Mesothelial cell of epicardium (in vitro differentiated cells): ENCODE data around the gene TNK2. TPM values are rescaled to one million over a fixed set of nuclear protein-coding genes. Genes with fewer than 3 reads are reported as not detected.

Source experiments
- DNase-seq, 2 experiments: peaks; one replicate each; pipeline ENCODE4 v3.0.0; 2021; ENCODE audit warnings: low spot score in 2 of 2; ENCODE audit not compliant: unreplicated experiment in 2 of 2
- H3K27ac Mint-ChIP-seq: 2 replicates; pipeline ENCODE4 v1.8.0; 2021; ENCODE audit warnings: mixed read lengths
- H3K27me3 Mint-ChIP-seq: 2 replicates; pipeline ENCODE4 v1.8.0; 2021; ENCODE audit warnings: low read depth, mixed read lengths
- H3K36me3 Mint-ChIP-seq: 2 replicates; pipeline ENCODE4 v1.8.0; 2021; ENCODE audit warnings: mixed read lengths
- H3K4me1 Mint-ChIP-seq: 2 replicates; pipeline ENCODE4 v1.8.0; 2021; ENCODE audit warnings: mixed read lengths
- H3K4me3 Mint-ChIP-seq: 2 replicates; pipeline ENCODE4 v1.8.0; 2021; ENCODE audit warnings: mild to moderate bottlenecking, moderate library complexity, mixed read lengths
- H3K9me3 Mint-ChIP-seq: 2 replicates; pipeline ENCODE4 v1.8.0; 2021; ENCODE audit warnings: mixed read lengths
- total RNA-seq: library from RNA; stranded (reverse); gene quantifications from 3 replicates; pipeline ENCODE4 v1.2.1, GENCODE V29; 2021
- TF ChIP-seq, protein P1 (sequence below): fragments of 200-600 bp; sonication (generic); IDR thresholded peaks from one replicate; pipeline ENCODE4 v1.5.0; 2021; ENCODE audit warnings: antibody characterized with exemption; ENCODE audit not compliant: unreplicated experiment

The TNK2 gene
- total RNA-seq, 1 donor from 2014 or later = 49.1 TPM

DNA sequence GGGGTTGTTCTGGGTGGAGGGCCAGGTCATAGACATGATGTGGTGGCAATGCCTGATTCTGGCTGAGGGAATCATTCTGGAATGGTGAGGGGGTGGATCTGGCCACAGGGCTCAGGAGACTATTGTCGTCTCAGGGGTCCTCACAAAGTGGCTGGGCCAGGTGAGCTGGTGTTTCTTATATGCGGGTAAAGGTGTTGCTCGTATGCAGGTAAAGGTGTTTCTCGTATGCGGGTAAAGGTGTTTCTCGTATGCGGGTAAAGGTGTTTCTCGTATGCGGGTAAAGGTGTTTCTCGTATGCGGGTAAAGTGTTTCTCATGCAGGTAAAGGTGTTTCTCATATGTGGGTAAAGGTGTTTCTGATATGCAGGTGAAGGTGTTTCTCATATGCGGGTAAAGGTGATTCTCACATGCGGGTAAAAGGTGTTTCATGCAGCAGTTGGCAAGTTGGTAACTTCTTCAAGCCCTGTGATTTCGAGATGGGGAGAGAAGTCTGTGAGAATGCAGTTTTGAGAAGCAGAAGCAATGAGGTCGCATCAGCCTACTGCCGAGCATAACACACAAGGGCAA, 86.1 kb downstream of the TNK2 start:
- H3K4me3 Mint-ChIP-seq = no peak overlapping the region
- no peak overlapping the region for H3K27ac Mint-ChIP-seq

DNA sequence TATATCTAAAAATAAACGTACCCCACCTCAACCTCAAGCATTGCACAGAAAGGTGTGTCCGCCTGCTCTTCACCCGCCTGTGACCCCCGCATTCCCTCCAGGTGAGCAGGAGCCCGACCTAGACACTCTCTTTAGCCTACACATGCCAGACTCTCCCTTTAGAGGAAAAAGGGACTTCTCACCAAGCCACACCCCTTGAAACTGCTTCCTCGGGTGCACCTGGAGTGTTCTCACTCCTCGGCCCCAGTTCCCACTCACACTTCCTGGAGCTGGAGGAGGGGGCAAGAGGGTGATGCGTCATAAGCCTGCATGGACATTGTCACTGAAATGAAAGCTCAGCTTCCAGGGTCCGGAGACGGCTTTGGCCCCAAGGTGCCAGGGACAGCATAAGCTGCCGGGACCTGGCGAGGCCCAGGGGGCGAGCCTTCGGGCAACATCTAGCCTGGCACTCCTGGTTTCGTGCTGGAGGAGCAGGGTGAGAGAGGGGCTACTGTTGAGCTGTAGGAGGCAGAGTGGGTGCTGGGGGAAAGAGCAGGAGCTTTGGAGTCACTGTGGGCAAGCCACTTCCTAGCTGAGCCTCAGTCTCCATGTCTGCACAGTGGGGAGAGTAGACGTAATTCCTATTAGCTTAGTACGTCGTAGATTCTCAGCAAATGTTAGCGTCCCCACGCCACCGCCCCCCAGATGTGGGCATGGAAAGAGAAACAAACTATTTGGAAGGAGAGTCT, 86.8 kb downstream of the TNK2 start:
- DNase-seq = no peak
- no peak overlapping the region for H3K4me3 Mint-ChIP-seq
- H3K9me3 Mint-ChIP-seq = no peaks in the 10 kb centered on the region
- no peaks in the 10 kb centered on the region for H3K27me3 Mint-ChIP-seq
- no peaks in the 10 kb centered on the region for H3K36me3 Mint-ChIP-seq
- TF ChIP-seq, protein P1, sequence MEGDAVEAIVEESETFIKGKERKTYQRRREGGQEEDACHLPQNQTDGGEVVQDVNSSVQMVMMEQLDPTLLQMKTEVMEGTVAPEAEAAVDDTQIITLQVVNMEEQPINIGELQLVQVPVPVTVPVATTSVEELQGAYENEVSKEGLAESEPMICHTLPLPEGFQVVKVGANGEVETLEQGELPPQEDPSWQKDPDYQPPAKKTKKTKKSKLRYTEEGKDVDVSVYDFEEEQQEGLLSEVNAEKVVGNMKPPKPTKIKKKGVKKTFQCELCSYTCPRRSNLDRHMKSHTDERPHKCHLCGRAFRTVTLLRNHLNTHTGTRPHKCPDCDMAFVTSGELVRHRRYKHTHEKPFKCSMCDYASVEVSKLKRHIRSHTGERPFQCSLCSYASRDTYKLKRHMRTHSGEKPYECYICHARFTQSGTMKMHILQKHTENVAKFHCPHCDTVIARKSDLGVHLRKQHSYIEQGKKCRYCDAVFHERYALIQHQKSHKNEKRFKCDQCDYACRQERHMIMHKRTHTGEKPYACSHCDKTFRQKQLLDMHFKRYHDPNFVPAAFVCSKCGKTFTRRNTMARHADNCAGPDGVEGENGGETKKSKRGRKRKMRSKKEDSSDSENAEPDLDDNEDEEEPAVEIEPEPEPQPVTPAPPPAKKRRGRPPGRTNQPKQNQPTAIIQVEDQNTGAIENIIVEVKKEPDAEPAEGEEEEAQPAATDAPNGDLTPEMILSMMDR = no peak
- no peak overlapping the region for H3K27ac Mint-ChIP-seq
- peaks cover 3% of the 10 kb centered on the region for H3K4me1 Mint-ChIP-seq

More for the DNA sequence above, 86.1 kb downstream of the TNK2 start:
- Mint-ChIP-seq H3K36me3 (no peaks in the 10 kb centered on the region), H3K4me1 (peaks cover 3% of the 10 kb centered on the region), H3K9me3 (no peaks in the 10 kb centered on the region), H3K27me3 (no peaks in the 10 kb centered on the region)
- DNase-seq = no peak
- TF ChIP-seq, protein P1 = no peak

DNA sequence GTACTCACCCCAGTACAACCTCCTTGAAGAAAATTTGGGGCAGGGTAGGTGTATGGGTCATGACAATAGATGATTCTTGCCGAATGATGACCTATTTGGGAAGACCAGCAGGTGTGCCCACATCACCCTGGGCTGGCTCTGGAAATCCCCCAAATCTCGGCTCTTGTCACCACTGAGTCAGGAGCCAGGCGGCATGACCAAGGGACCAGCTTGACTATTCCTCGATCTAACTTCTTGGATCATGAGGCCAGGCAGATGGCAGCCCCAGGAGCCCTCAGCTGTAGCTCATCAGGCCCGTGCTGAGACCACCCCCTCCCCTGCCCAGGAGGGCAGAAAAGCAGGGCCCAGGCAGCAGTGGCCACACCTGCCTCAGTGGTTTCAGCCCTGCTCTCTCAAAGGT, 87.5 kb downstream of the TNK2 start:
- no peaks in the 10 kb centered on the region for H3K36me3 Mint-ChIP-seq
- TF ChIP-seq, protein P1 = no peak
- no peaks in the 10 kb centered on the region for H3K9me3 Mint-ChIP-seq
- H3K4me3 Mint-ChIP-seq = no peak overlapping the region
- peaks cover 3% of the 10 kb centered on the region for H3K4me1 Mint-ChIP-seq
- no peak for DNase-seq
- H3K27me3 Mint-ChIP-seq = no peaks in the 10 kb centered on the region
- H3K27ac Mint-ChIP-seq = no peak overlapping the region

DNA sequence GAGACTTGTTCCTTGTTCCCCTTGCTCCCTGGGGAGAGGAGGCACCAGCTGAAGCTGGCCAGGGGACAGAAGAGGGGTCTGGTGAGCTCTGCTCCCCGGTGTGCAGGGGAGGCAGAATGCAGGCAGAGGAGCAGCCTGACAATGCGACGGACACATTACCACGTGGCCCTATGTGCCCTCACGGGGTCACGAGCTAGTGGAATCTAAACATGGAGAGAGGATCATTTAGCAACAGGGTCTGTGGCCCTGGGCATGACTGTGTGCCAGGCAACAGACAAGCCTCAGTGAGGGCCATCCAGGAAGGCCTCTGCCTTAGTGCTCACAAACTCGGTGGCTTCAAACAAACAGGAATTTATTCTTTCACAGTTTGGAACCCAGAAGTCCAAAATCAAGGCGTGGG, 88.2 kb downstream of the TNK2 start:
- H3K27me3 Mint-ChIP-seq = no peaks in the 10 kb centered on the region
- no peaks in the 10 kb centered on the region for H3K9me3 Mint-ChIP-seq
- no peak overlapping the region for H3K4me3 Mint-ChIP-seq

DNA sequence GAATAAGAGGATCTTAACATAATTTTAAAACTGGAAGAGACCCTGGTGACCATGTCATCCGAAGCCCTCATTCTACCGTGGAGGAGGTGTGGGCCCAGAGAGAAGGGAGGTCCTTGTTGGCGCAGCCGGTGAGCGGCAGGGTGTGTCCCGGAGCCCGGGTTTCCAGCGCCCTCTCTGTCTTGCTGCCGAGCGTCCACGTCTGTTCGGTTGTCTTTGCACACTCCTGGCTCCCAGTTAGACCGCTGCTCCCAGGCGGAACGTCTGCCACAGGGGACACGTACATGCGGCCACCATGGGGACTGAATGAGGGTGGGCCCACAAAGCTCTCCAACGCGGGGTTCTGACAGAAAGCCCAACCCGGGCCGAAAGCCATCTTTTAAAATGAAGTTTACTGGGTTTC, 90.0 kb downstream of the TNK2 start:
- no peak for DNase-seq
- Mint-ChIP-seq H3K4me1 (peaks cover 3% of the 10 kb centered on the region), H3K4me3 (no peak overlapping the region), H3K27ac (no peak overlapping the region), H3K27me3 (no peaks in the 10 kb centered on the region), H3K9me3 (no peaks in the 10 kb centered on the region), H3K36me3 (no peaks in the 10 kb centered on the region)
- TF ChIP-seq, protein P1 = no peak

More for the DNA sequence above, 88.2 kb downstream of the TNK2 start:
- Mint-ChIP-seq H3K4me1 (peaks cover 3% of the 10 kb centered on the region), H3K27ac (no peak overlapping the region), H3K36me3 (no peaks in the 10 kb centered on the region)
- TF ChIP-seq, protein P1 = no peak
- DNase-seq = no peak
